ENCODE measurements around the gene CDC20.
"Not testable (repeated sequence)": the region's sequence is repeated elsewhere in the genome, so short reads cannot be mapped to it uniquely, and the experiment has no call there.

CDC20 gene

GRCh38 chr1:43383449-43383848, 24.7 kb downstream of the CDC20 start:
- no peak for DNase-seq (ENCODE audit: low spot score)

GRCh38 chr1:43386676-43387075, 27.9 kb downstream of the CDC20 start:
- no peak for DNase-seq (ENCODE audit: low spot score)

GRCh38 chr1:43387976-43388599, 29.3 kb downstream of the CDC20 start:
- no peak for DNase-seq (ENCODE audit: low spot score)

- DNase-seq (ENCODE audit: low spot score), result no peak
Observed at GRCh38 chr1:43388613-43389012, 29.8 kb downstream of the CDC20 start.

- DNase-seq (ENCODE audit: low spot score), result peak; percentile 94
Observed at GRCh38 chr1:43389326-43390313, 30.8 kb downstream of the CDC20 start, which contains the start of the genes MED8 and SZT2. Gene MED8 (minus strand): TSS chr1:43389800. CDS start chr1:43389764, 36 bp downstream. Gene SZT2 (plus strand): TSS chr1:43389899. CDS start chr1:43389969, 70 bp downstream.

- DNase-seq (ENCODE audit: low spot score), result no peak
Observed at GRCh38 chr1:43392702-43393101, 33.9 kb downstream of the CDC20 start.

GRCh38 chr1:43395523-43395922, 36.7 kb downstream of the CDC20 start:
- DNase-seq (ENCODE audit: low spot score), result no peak

- no peak for DNase-seq (ENCODE audit: low spot score)
Observed at GRCh38 chr1:43396059-43396458, 37.3 kb downstream of the CDC20 start.

- DNase-seq (ENCODE audit: low spot score), result no peak
Observed at GRCh38 chr1:43398227-43398626, 39.4 kb downstream of the CDC20 start.

GRCh38 chr1:43400441-43400840, 41.7 kb downstream of the CDC20 start:
- DNase-seq (ENCODE audit: low spot score), result not testable (repeated sequence)

- DNase-seq (ENCODE audit: low spot score), result no peak
Observed at GRCh38 chr1:43402089-43402865, 43.5 kb downstream of the CDC20 start.

- no peak for DNase-seq (ENCODE audit: low spot score)
Observed at GRCh38 chr1:43404353-43404752, 45.6 kb downstream of the CDC20 start.

- no peak for DNase-seq (ENCODE audit: low spot score)
Observed at GRCh38 chr1:43405219-43405875, 46.6 kb downstream of the CDC20 start.

GRCh38 chr1:43405876-43406234, 47.1 kb downstream of the CDC20 start:
- no peak for DNase-seq (ENCODE audit: low spot score)

- no peak for DNase-seq (ENCODE audit: low spot score)
Observed at GRCh38 chr1:43410571-43410970, 51.8 kb downstream of the CDC20 start.

All from germinal center (tissue), 1 donor.